Measurements from ENCODE around the gene SCFD1. TPM values are rescaled to one million over a fixed set of nuclear protein-coding genes. Genes with fewer than 3 reads are reported as not detected.

The SCFD1 gene
- total and polyA plus RNA-seq, 8 donors, result 74.5 to 99.2 (median 88.7) TPM

GRCh38 chr14:30580616-30581282 is 41.4 kb upstream of the SCFD1 start:
- no peaks in the 10 kb centered on the region for H3K4me1 ChIP-seq
- H3K27me3 ChIP-seq, result no peaks in the 10 kb centered on the region
- no peak overlapping the region for H3K4me3 ChIP-seq
- DNase-seq (no peak), ATAC-seq (no peak)
- TF ChIP-seq CTCF (IDR thresholded peaks at IDR 0.05), result no peak
- peaks cover 0 to 2% of the 10 kb centered on the region in 2 donors for H3K9me3 ChIP-seq
- intact Hi-C loops (cut with DNase I), result no loop called here
- H3K27ac ChIP-seq, result no peak overlapping the region
- peaks cover 0 to 5% of the 10 kb centered on the region in 2 donors for H3K36me3 ChIP-seq

GRCh38 chr14:30581283-30581625 is 40.9 kb upstream of the SCFD1 start:
- intact Hi-C loops (cut with DNase I), result no loop called here
- DNase-seq, result no peak
- Histone ChIP-seq H3K36me3 (peaks cover 0 to 7% of the 10 kb centered on the region in 2 donors), H3K4me1 (no peaks in the 10 kb centered on the region), H3K4me3 (no peak overlapping the region), H3K27ac (no peak overlapping the region), H3K9me3 (peaks cover 0 to 2% of the 10 kb centered on the region in 2 donors), H3K27me3 (no peaks in the 10 kb centered on the region)
- no peak for ATAC-seq
- no peak for TF ChIP-seq CTCF (IDR thresholded peaks at IDR 0.05)

- intact Hi-C loops (cut with DNase I), result no loop called here
- Histone ChIP-seq H3K36me3 (peaks cover 0 to 12% of the 10 kb centered on the region in 2 donors), H3K4me3 (no peak overlapping the region), H3K9me3 (peaks cover 0 to 2% of the 10 kb centered on the region in 2 donors), H3K4me1 (no peaks in the 10 kb centered on the region), H3K27ac (no peak overlapping the region), H3K27me3 (no peaks in the 10 kb centered on the region)
- no peak for ATAC-seq
- TF ChIP-seq CTCF (IDR thresholded peaks at IDR 0.05), result no peak
- DNase-seq, result no peak
Observed at GRCh38 chr14:30582376-30582775, 39.7 kb upstream of the SCFD1 start.

- H3K27me3 ChIP-seq, result no peaks in the 10 kb centered on the region
- intact Hi-C loops (cut with DNase I), result no loop called here
- no peaks in the 10 kb centered on the region for H3K4me1 ChIP-seq
- H3K9me3 ChIP-seq, result peaks cover 0 to 2% of the 10 kb centered on the region in 2 donors
- ATAC-seq (no peak), DNase-seq (no peak)
- H3K27ac ChIP-seq, result no peak overlapping the region
- no peak overlapping the region for H3K4me3 ChIP-seq
- H3K36me3 ChIP-seq, result peaks cover 0 to 18% of the 10 kb centered on the region in 2 donors
- no peak for TF ChIP-seq CTCF (IDR thresholded peaks at IDR 0.05)
Observed at GRCh38 chr14:30584058-30584630, 38.0 kb upstream of the SCFD1 start.

- Histone ChIP-seq H3K27me3 (no peaks in the 10 kb centered on the region), H3K4me3 (no peak overlapping the region), H3K4me1 (no peaks in the 10 kb centered on the region), H3K9me3 (peaks cover 0 to 2% of the 10 kb centered on the region in 2 donors), H3K27ac (no peak overlapping the region), H3K36me3 (peaks cover 0 to 28% of the 10 kb centered on the region in 2 donors)
- no peak for TF ChIP-seq CTCF (IDR thresholded peaks at IDR 0.05)
- DNase-seq (no peak), ATAC-seq (no peak)
- intact Hi-C loops (cut with DNase I), result no loop called here
Observed at GRCh38 chr14:30585204-30585603, 36.9 kb upstream of the SCFD1 start.

All from left lung (tissue), 10 donors.